ENCODE data around the gene OPCML. TPM values are rescaled to one million over a fixed set of nuclear protein-coding genes. Genes with fewer than 3 reads are reported as not detected.

Gene OPCML
- total and polyA plus RNA-seq, 4 donors, result under 0.01 to 0.01 TPM; not detected in 2

- H3K36me3 ChIP-seq (ENCODE audit: control insufficient read depth in 4 of 4, insufficient read depth in 3 of 4, low read depth in 1 of 4, low read length in 3 of 4), result no peaks in the 10 kb centered on the region
- H3K9ac ChIP-seq (ENCODE audit: low read depth in 1 of 2, low read length in 2 of 2), result no peak overlapping the region
- no peak overlapping the region for H3K4me3 ChIP-seq (ENCODE audit: low read depth in 1 of 3, low read length in 3 of 3)
- no peak overlapping the region for H3K27ac ChIP-seq (ENCODE audit: low read depth in 1 of 2, low read length in 2 of 2)
- H3K9me3 ChIP-seq (ENCODE audit: control insufficient read depth in 4 of 4, low read length in 3 of 4), result peaks cover 0 to 2% (median 0%) of the 10 kb centered on the region in 4 donors
- no peaks in the 10 kb centered on the region for H3K27me3 ChIP-seq (ENCODE audit: control insufficient read depth in 4 of 4, insufficient read depth in 4 of 4, low read length in 3 of 4)
- DNase-seq (ENCODE audit: low spot score), result no peak
- no peaks in the 10 kb centered on the region for H3K4me1 ChIP-seq (ENCODE audit: control insufficient read depth in 4 of 4, insufficient read depth in 4 of 4, low read length in 3 of 4)
- TF ChIP-seq RAD21 (IDR thresholded peaks at IDR 0.05), result no peak
- 94% methylated on average over 7 of the region's 7 CpGs for WGBS
These were observed 679.9 kb downstream of the OPCML start for GRCh38 chr11:132852361-132852760.

GRCh38 chr11:132851247-132851646 is 681.1 kb downstream of the OPCML start:
- H3K36me3 ChIP-seq (ENCODE audit: control insufficient read depth in 4 of 4, insufficient read depth in 3 of 4, low read depth in 1 of 4, low read length in 3 of 4), result no peaks in the 10 kb centered on the region
- no peak for DNase-seq (ENCODE audit: low spot score)
- no peak overlapping the region for H3K9ac ChIP-seq (ENCODE audit: low read depth in 1 of 2, low read length in 2 of 2)
- WGBS, result 87% methylated on average over 2 of the region's 2 CpGs
- TF ChIP-seq GABPA (IDR thresholded peaks at IDR 0.05 in 1 of 2, conservative IDR thresholded peaks at IDR 0.05 in 1 of 2) (no peak), ZBTB33 (IDR thresholded peaks at IDR 0.05) (no peak), TAF1 (conservative IDR thresholded peaks at IDR 0.05) (no peak), EGR1 (IDR thresholded peaks at IDR 0.05; ENCODE audit: low read depth in 2 of 2) (no peak), MAX (IDR thresholded peaks at IDR 0.05) (no peak), HNF4G (IDR thresholded peaks at IDR 0.05) (no peak), FOXA2 (IDR thresholded peaks at IDR 0.05) (no peak), FOXA1 (IDR thresholded peaks at IDR 0.05) (no peak), RXRA (IDR thresholded peaks at IDR 0.05) (no peak), ATF3 (IDR thresholded peaks at IDR 0.05) (no peak), NR2F2 (IDR thresholded peaks at IDR 0.05) (no peak)
- H3K27me3 ChIP-seq (ENCODE audit: control insufficient read depth in 4 of 4, insufficient read depth in 4 of 4, low read length in 3 of 4), result no peaks in the 10 kb centered on the region
- H3K4me3 ChIP-seq (ENCODE audit: low read depth in 1 of 3, low read length in 3 of 3), result no peak overlapping the region
- no peaks in the 10 kb centered on the region for H3K4me1 ChIP-seq (ENCODE audit: control insufficient read depth in 4 of 4, insufficient read depth in 4 of 4, low read length in 3 of 4)
- peaks cover 0 to 2% (median 0%) of the 10 kb centered on the region in 4 donors for H3K9me3 ChIP-seq (ENCODE audit: control insufficient read depth in 4 of 4, low read length in 3 of 4)
- H3K27ac ChIP-seq (ENCODE audit: low read depth in 1 of 2, low read length in 2 of 2), result no peak overlapping the region

GRCh38 chr11:132850266-132850665 is 682.0 kb downstream of the OPCML start:
- DNase-seq (ENCODE audit: low spot score), result no peak
- TF ChIP-seq HNF4G (IDR thresholded peaks at IDR 0.05) (no peak), RAD21 (IDR thresholded peaks at IDR 0.05) (no peak), GABPA (IDR thresholded peaks at IDR 0.05 in 1 of 2, conservative IDR thresholded peaks at IDR 0.05 in 1 of 2) (no peak), YY1 (IDR thresholded peaks at IDR 0.05) (no peak), FOXA2 (IDR thresholded peaks at IDR 0.05) (no peak), MAX (IDR thresholded peaks at IDR 0.05) (no peak), REST (IDR thresholded peaks at IDR 0.05) (no peak), EGR1 (IDR thresholded peaks at IDR 0.05; ENCODE audit: low read depth in 2 of 2) (no peak), ZBTB33 (IDR thresholded peaks at IDR 0.05) (no peak), JUND (IDR thresholded peaks at IDR 0.05) (no peak), CTCF (IDR thresholded peaks at IDR 0.05; ENCODE audit: low read depth, low read length, missing input control) (no peak), HNF4A (conservative IDR thresholded peaks at IDR 0.05) (no peak), SP1 (IDR thresholded peaks at IDR 0.05) (no peak), TAF1 (conservative IDR thresholded peaks at IDR 0.05) (no peak), NR2F2 (IDR thresholded peaks at IDR 0.05) (no peak), FOXA1 (IDR thresholded peaks at IDR 0.05) (no peak), RXRA (IDR thresholded peaks at IDR 0.05) (no peak)

More at GRCh38 chr11:132850266-132850665, 682.0 kb downstream of the OPCML start:
- WGBS, result 94% methylated on average over 3 of the region's 3 CpGs
- Histone ChIP-seq H3K27me3 (ENCODE audit: control insufficient read depth in 4 of 4, insufficient read depth in 4 of 4, low read length in 3 of 4) (no peaks in the 10 kb centered on the region), H3K4me1 (ENCODE audit: control insufficient read depth in 4 of 4, insufficient read depth in 4 of 4, low read length in 3 of 4) (no peaks in the 10 kb centered on the region), H3K9ac (ENCODE audit: low read depth in 1 of 2, low read length in 2 of 2) (no peak overlapping the region), H3K9me3 (ENCODE audit: control insufficient read depth in 4 of 4, low read length in 3 of 4) (peaks cover 0 to 2% (median 0%) of the 10 kb centered on the region in 4 donors), H3K4me3 (ENCODE audit: low read depth in 1 of 3, low read length in 3 of 3) (no peak overlapping the region), H3K36me3 (ENCODE audit: control insufficient read depth in 4 of 4, insufficient read depth in 3 of 4, low read depth in 1 of 4, low read length in 3 of 4) (no peaks in the 10 kb centered on the region), H3K27ac (ENCODE audit: low read depth in 1 of 2, low read length in 2 of 2) (no peak overlapping the region)
